ENCODE measurements around the gene TADA3.

Gene TADA3

GRCh38 chr3:9792405-9793160 is at the start of gene TADA3, which contains the start of gene ARPC4:
Gene TADA3 (minus strand): TSS chr3:9792473. CDS start chr3:9791466, 1,007 bp downstream.
Gene ARPC4 (plus strand): TSS chr3:9793082. CDS start chr3:9793122, 40 bp downstream.
- DNase-seq = peak; percentile 82

GRCh38 chr3:9841015-9841414 is 48.7 kb upstream of the TADA3 start:
- DNase-seq = no peak

GRCh38 chr3:9838856-9839255 is 46.6 kb upstream of the TADA3 start:
- DNase-seq = no peak

GRCh38 chr3:9837701-9838582 is 45.7 kb upstream of the TADA3 start:
- no peak for DNase-seq

- no peak for DNase-seq
Observed at GRCh38 chr3:9834520-9835380, 42.5 kb upstream of the TADA3 start.

GRCh38 chr3:9833078-9833477 is 40.8 kb upstream of the TADA3 start:
- no peak for DNase-seq

- DNase-seq = no peak
Observed at GRCh38 chr3:9831253-9831652, 39.0 kb upstream of the TADA3 start.

GRCh38 chr3:9828801-9829755 is 36.8 kb upstream of the TADA3 start:
- DNase-seq = no peak

- no peak for DNase-seq
Observed at GRCh38 chr3:9826815-9827573, 34.7 kb upstream of the TADA3 start.

GRCh38 chr3:9825451-9826040 is 33.3 kb upstream of the TADA3 start:
- DNase-seq = no peak

- DNase-seq = no peak
Observed at GRCh38 chr3:9820946-9821345, 28.7 kb upstream of the TADA3 start.

GRCh38 chr3:9820543-9820942 is 28.3 kb upstream of the TADA3 start:
- DNase-seq = no peak

GRCh38 chr3:9818666-9819335 is 26.5 kb upstream of the TADA3 start:
- DNase-seq = no peak

- no peak for DNase-seq
Observed at GRCh38 chr3:9817436-9817835, 25.2 kb upstream of the TADA3 start.

GRCh38 chr3:9815986-9816385 is 23.7 kb upstream of the TADA3 start:
- no peak for DNase-seq

- no peak for DNase-seq
Observed at GRCh38 chr3:9812870-9813483, 20.7 kb upstream of the TADA3 start.

- no peak for DNase-seq
Observed at GRCh38 chr3:9810846-9811245, 18.6 kb upstream of the TADA3 start.

- DNase-seq = no peak
Observed at GRCh38 chr3:9810433-9810770, 18.1 kb upstream of the TADA3 start.

GRCh38 chr3:9809615-9810432 is 17.6 kb upstream of the TADA3 start, which contains the start of gene TTLL3:
Gene TTLL3 (plus strand): TSS chr3:9810262. CDS start chr3:9810662, 400 bp downstream.
- DNase-seq = peak; percentile 18

All from DMS79 (cell line).